Endothelial cell (in vitro differentiated cells): ENCODE measurements around the gene AUTS2. TPM values are rescaled to one million over a fixed set of nuclear protein-coding genes. Genes with fewer than 3 reads are reported as not detected.

Experiments
- DNase-seq: peaks from one replicate; pipeline ENCODE4 v3.0.0; 2021; ENCODE audit warnings: low spot score
- H3K27ac Mint-ChIP-seq: one replicate; pipeline ENCODE4 v1.8.0; 2021; ENCODE audit warnings: mixed read lengths, inconsistent platforms; ENCODE audit not compliant: unreplicated experiment
- H3K27me3 Mint-ChIP-seq: one replicate; pipeline ENCODE4 v1.8.0; 2021; ENCODE audit warnings: mild to moderate bottlenecking, moderate library complexity, mixed read lengths, inconsistent platforms; ENCODE audit not compliant: unreplicated experiment
- H3K36me3 Mint-ChIP-seq: one replicate; pipeline ENCODE4 v1.8.0; 2021; ENCODE audit warnings: mild to moderate bottlenecking, low read depth, mixed read lengths, inconsistent platforms; ENCODE audit not compliant: unreplicated experiment
- H3K4me1 Mint-ChIP-seq: one replicate; pipeline ENCODE4 v1.8.0; 2021; ENCODE audit warnings: mild to moderate bottlenecking, mixed read lengths, inconsistent platforms; ENCODE audit not compliant: unreplicated experiment
- H3K4me3 Mint-ChIP-seq: one replicate; pipeline ENCODE4 v1.8.0; 2021; ENCODE audit warnings: mild to moderate bottlenecking, mixed read lengths, inconsistent platforms; ENCODE audit not compliant: unreplicated experiment
- H3K9me3 Mint-ChIP-seq: one replicate; pipeline ENCODE4 v1.8.0; 2021; ENCODE audit warnings: mixed read lengths, inconsistent platforms; ENCODE audit not compliant: unreplicated experiment
- total RNA-seq: library from RNA; stranded (reverse); fragmentation: NEBNext Ultra II Directional; extraction: Animal tissue kit (Norgen Biotek cat#: 25700); gene quantifications from one replicate; pipeline ENCODE4 v1.2.1, GENCODE V29; 2021; ENCODE audit not compliant: unreplicated experiment
- TF ChIP-seq, protein P1 (sequence below): fragments of 200-600 bp; sonication (generic); IDR thresholded peaks from one replicate; pipeline ENCODE4 v1.5.0; 2021; ENCODE audit warnings: antibody characterized with exemption; ENCODE audit not compliant: unreplicated experiment

The AUTS2 gene
- total RNA-seq, 1 donor from 2014 or later, result 103 TPM

GRCh38 chr7:70766109-70766508 lies 1167.8 kb downstream of the AUTS2 start:
- peaks cover 31% of the 10 kb centered on the region for H3K36me3 Mint-ChIP-seq

DNA sequence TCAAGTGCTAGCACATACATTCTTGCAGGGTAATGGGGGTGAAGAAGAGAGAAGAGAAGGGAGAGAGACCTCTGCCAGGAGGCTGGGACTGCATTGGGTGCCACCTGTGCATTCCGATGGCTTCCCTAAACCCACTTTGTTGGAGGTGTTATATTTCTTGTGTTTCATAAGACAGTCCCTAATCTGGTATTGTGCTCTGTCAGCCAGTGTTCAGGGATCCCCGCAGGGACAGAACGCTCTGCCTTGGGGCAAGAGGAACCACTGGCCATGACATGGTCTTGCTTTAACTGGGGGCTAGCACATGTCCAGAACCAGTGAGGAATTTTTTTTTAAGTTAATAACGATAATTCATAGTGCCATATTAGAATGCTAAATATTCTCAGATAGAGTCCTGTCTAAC lies 1168.4 kb downstream of the AUTS2 start:
- TF ChIP-seq, protein P1, sequence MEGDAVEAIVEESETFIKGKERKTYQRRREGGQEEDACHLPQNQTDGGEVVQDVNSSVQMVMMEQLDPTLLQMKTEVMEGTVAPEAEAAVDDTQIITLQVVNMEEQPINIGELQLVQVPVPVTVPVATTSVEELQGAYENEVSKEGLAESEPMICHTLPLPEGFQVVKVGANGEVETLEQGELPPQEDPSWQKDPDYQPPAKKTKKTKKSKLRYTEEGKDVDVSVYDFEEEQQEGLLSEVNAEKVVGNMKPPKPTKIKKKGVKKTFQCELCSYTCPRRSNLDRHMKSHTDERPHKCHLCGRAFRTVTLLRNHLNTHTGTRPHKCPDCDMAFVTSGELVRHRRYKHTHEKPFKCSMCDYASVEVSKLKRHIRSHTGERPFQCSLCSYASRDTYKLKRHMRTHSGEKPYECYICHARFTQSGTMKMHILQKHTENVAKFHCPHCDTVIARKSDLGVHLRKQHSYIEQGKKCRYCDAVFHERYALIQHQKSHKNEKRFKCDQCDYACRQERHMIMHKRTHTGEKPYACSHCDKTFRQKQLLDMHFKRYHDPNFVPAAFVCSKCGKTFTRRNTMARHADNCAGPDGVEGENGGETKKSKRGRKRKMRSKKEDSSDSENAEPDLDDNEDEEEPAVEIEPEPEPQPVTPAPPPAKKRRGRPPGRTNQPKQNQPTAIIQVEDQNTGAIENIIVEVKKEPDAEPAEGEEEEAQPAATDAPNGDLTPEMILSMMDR, result no peak
- no peak for DNase-seq
- H3K36me3 Mint-ChIP-seq, result peaks cover 31% of the 10 kb centered on the region
- H3K9me3 Mint-ChIP-seq, result no peaks in the 10 kb centered on the region
- H3K4me1 Mint-ChIP-seq, result peaks cover 2% of the 10 kb centered on the region
- H3K4me3 Mint-ChIP-seq, result no peak overlapping the region
- H3K27me3 Mint-ChIP-seq, result peaks cover 2% of the 10 kb centered on the region
- H3K27ac Mint-ChIP-seq, result no peak overlapping the region

More at GRCh38 chr7:70766109-70766508, 1167.8 kb downstream of the AUTS2 start:
- TF ChIP-seq, protein P1, result no peak
- peaks cover 2% of the 10 kb centered on the region for H3K27me3 Mint-ChIP-seq
- no peak overlapping the region for H3K27ac Mint-ChIP-seq
- H3K9me3 Mint-ChIP-seq, result no peaks in the 10 kb centered on the region
- DNase-seq, result no peak
- no peak overlapping the region for H3K4me3 Mint-ChIP-seq
- H3K4me1 Mint-ChIP-seq, result peaks cover 2% of the 10 kb centered on the region

GRCh38 chr7:70770154-70770553 lies 1171.9 kb downstream of the AUTS2 start:
- Mint-ChIP-seq H3K36me3 (peaks cover 38% of the 10 kb centered on the region), H3K27me3 (peaks cover 2% of the 10 kb centered on the region), H3K4me1 (peaks cover 17% of the 10 kb centered on the region), H3K27ac (no peak overlapping the region), H3K9me3 (no peaks in the 10 kb centered on the region), H3K4me3 (no peak overlapping the region)
- TF ChIP-seq, protein P1, result no peak
- no peak for DNase-seq

GRCh38 chr7:70771451-70771850 lies 1173.2 kb downstream of the AUTS2 start:
- peaks cover 2% of the 10 kb centered on the region for H3K27me3 Mint-ChIP-seq

GRCh38 chr7:70772891-70773290 lies 1174.6 kb downstream of the AUTS2 start:
- H3K4me3 Mint-ChIP-seq, result no peak overlapping the region
- no peaks in the 10 kb centered on the region for H3K9me3 Mint-ChIP-seq
- peaks cover 2% of the 10 kb centered on the region for H3K27me3 Mint-ChIP-seq
- H3K4me1 Mint-ChIP-seq, result peaks cover 19% of the 10 kb centered on the region
- peaks cover 34% of the 10 kb centered on the region for H3K36me3 Mint-ChIP-seq
- no peak for DNase-seq
- no peak overlapping the region for H3K27ac Mint-ChIP-seq
- TF ChIP-seq, protein P1, result no peak

More at GRCh38 chr7:70771451-70771850, 1173.2 kb downstream of the AUTS2 start:
- H3K4me3 Mint-ChIP-seq, result no peak overlapping the region
- peaks cover 30% of the 10 kb centered on the region for H3K36me3 Mint-ChIP-seq
- H3K27ac Mint-ChIP-seq, result no peak overlapping the region
- TF ChIP-seq, protein P1, result no peak
- H3K9me3 Mint-ChIP-seq, result no peaks in the 10 kb centered on the region
- peaks cover 19% of the 10 kb centered on the region for H3K4me1 Mint-ChIP-seq
- no peak for DNase-seq
